Cardiac muscle cell (in vitro differentiated cells and primary cell): ENCODE measurements around the gene GRID1. TPM values are rescaled to one million over a fixed set of nuclear protein-coding genes. Genes with fewer than 3 reads are reported as not detected.

Experiments used
- DNase-seq, 2 donors: peaks; one replicate each; pipeline versions ENCODE4 v3.0.0 to v3.0.0-alpha.2; 2010 to 2017; ENCODE audit warnings: low read depth in 1 of 2, low spot score in 1 of 2
- H3K27ac ChIP-seq: fragments of 200-600 bp; sonication (generic); 2 replicates; pipeline ENCODE4 v1.5.1; 2016
- H3K27me3 ChIP-seq: fragments of 200-600 bp; sonication (generic); 2 replicates; pipeline ENCODE4 v1.6.0; 2016; ENCODE audit warnings: control low read depth
- H3K36me3 ChIP-seq: fragments of 200-600 bp; sonication (generic); 2 replicates; pipeline ENCODE4 v1.5.1; 2016; ENCODE audit warnings: control low read depth
- H3K4me1 ChIP-seq: fragments of 200-600 bp; sonication (generic); 2 replicates; pipeline ENCODE4 v1.8.1; 2017; ENCODE audit warnings: low read depth, mild to moderate bottlenecking, mixed run types
- H3K4me3 ChIP-seq: fragments of 200-600 bp; sonication (generic); 2 replicates; pipeline ENCODE4 v1.5.1; 2016; ENCODE audit warnings: mild to moderate bottlenecking
- H3K9me3 ChIP-seq: fragments of 200-600 bp; sonication (generic); 2 replicates; pipeline ENCODE4 v1.5.1; 2017; ENCODE audit warnings: low read depth, mild to moderate bottlenecking, control low read depth
- CTCF ChIP-seq: IDR thresholded peaks from 2 replicates; pipeline ENCODE4 v1.5.1; 2012; ENCODE audit warnings: low read depth, mild to moderate bottlenecking, low read length
- polyA plus RNA-seq: library from polyadenylated mRNA; unstranded; fragments of >200 nt; fragmentation: Nextera tagmentation; extraction: Ambion mirVana; gene quantifications from 2 replicates; pipeline ENCODE4 v1.2.1, GENCODE V29; 2016
- total RNA-seq: library from RNA; depleted of rRNA; stranded (reverse); fragments of >200 nt; gene quantifications from 2 replicates; pipeline ENCODE4 v1.2.3, GENCODE V29; 2016

Gene GRID1
- total and polyA plus RNA-seq, 2 experiments from 2014 or later, result 1.5 to 1.6 TPM

- Histone ChIP-seq H3K4me3 (no peak overlapping the region), H3K4me1 (no peaks in the 10 kb centered on the region), H3K27ac (no peak overlapping the region), H3K9me3 (no peaks in the 10 kb centered on the region), H3K36me3 (no peaks in the 10 kb centered on the region), H3K27me3 (no peaks in the 10 kb centered on the region)
- DNase-seq, result no peak
- TF ChIP-seq CTCF, result no peak
Measured at GRCh38 chr10:86135191-86135590, 231.4 kb downstream of the GRID1 start.

GRCh38 chr10:86130737-86131475 is 235.7 kb downstream of the GRID1 start:
- no peak for DNase-seq
- Histone ChIP-seq H3K27me3 (no peaks in the 10 kb centered on the region), H3K4me1 (no peaks in the 10 kb centered on the region), H3K36me3 (no peaks in the 10 kb centered on the region), H3K27ac (no peak overlapping the region), H3K9me3 (no peaks in the 10 kb centered on the region), H3K4me3 (no peak overlapping the region)
- TF ChIP-seq CTCF, result no peak

- H3K27me3 ChIP-seq, result no peaks in the 10 kb centered on the region
- H3K9me3 ChIP-seq, result no peaks in the 10 kb centered on the region
- no peak for DNase-seq
- TF ChIP-seq CTCF, result no peak
- no peaks in the 10 kb centered on the region for H3K36me3 ChIP-seq
- H3K4me1 ChIP-seq, result no peaks in the 10 kb centered on the region
- no peak overlapping the region for H3K4me3 ChIP-seq
- no peak overlapping the region for H3K27ac ChIP-seq
Measured at GRCh38 chr10:86130041-86130440, 236.6 kb downstream of the GRID1 start.

GRCh38 chr10:86128360-86128759 is 238.2 kb downstream of the GRID1 start:
- Histone ChIP-seq H3K36me3 (no peaks in the 10 kb centered on the region), H3K4me1 (no peaks in the 10 kb centered on the region), H3K27me3 (no peaks in the 10 kb centered on the region), H3K9me3 (no peaks in the 10 kb centered on the region), H3K27ac (no peak overlapping the region), H3K4me3 (no peak overlapping the region)
- TF ChIP-seq CTCF, result no peak
- no peak for DNase-seq

GRCh38 chr10:86127274-86127819 is 239.2 kb downstream of the GRID1 start:
- no peaks in the 10 kb centered on the region for H3K36me3 ChIP-seq
- TF ChIP-seq CTCF, result no peak
- no peak overlapping the region for H3K4me3 ChIP-seq
- H3K9me3 ChIP-seq, result no peaks in the 10 kb centered on the region
- no peak for DNase-seq
- no peaks in the 10 kb centered on the region for H3K27me3 ChIP-seq
- no peaks in the 10 kb centered on the region for H3K4me1 ChIP-seq
- H3K27ac ChIP-seq, result no peak overlapping the region
